ENCODE measurements around the gene L3MBTL1.
"Not testable (repeated sequence)": the region's sequence is repeated elsewhere in the genome, so short reads cannot be mapped to it uniquely, and the experiment has no call there.

L3MBTL1 gene

DNA sequence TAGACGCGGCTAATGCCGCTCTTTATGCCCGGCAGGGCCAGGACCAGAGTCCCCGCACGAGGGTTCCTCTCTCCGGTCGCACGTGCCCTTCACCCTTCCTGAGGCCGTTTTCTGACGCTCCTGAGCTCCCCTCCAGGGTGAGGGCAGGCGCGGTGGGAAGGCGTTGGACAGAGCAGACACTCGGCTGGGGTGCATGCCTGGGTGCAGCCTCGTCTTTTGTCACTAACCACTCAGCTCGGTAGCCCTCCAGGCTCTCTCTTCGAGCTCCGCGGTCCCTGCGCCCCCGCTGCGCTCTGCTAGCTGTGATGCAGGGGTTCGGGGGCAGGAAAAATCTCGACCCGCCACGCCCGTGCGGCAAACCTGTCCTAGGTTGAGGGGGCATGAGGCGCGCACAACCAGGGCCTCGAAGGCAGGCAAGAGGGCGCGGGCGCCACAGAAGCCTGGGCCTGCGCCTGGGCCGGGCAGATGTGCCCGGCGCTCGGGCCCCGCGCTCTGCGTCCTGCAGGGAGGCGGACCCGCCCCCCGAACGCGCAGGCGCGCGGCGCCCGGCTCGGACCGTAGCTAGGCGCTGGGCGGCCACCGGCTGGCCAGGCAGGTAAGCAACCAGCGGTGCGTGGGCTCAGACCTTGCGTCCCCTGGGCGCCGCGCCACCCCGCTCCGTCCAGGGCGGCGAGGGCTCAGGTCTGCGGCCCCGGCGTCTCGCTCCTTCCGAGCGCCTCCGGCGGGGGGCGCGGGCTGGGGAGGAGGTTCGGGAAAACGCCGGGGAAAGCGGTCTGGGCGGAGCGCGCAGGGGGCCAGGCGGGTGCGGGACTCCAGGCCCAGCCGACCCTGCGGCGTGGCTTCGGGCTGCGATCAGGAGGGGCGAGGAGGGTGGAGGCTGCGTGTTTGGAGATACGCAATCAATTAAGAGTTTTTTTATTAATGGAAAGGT lies at the start of gene L3MBTL1:
Gene L3MBTL1 (plus strand): TSS at position 548 of the 931 bp plus-strand sequence. CDS start 5,807 bp downstream, outside the sequence.
- peak; percentile 71 for DNase-seq

DNA sequence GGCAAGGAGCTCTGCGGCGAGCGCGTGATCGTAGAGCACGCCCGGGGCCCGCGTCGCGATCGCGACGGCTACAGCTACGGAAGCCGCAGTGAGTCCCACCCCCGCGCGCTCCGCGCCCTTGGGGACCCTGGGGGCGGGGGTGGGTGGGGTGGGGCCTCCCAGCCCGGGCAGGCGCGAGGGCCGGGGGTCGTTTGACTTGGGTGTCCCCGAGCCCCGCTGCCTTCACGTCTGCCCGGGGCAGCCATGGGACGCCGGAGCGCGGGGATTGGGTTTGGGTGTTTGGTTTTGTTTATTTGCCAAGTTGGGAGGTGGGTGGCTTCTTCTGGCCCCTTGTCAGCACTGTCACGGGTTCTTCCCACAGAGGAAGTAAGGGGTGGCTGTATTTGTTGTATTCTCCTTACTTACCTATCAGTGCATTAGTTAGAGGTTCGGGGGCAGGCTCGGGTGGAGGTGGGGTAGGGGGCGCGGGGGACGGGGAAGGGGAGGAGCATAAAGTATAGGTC lies 49.0 kb upstream of the L3MBTL1 start:
- peak; percentile 54 for DNase-seq

DNA sequence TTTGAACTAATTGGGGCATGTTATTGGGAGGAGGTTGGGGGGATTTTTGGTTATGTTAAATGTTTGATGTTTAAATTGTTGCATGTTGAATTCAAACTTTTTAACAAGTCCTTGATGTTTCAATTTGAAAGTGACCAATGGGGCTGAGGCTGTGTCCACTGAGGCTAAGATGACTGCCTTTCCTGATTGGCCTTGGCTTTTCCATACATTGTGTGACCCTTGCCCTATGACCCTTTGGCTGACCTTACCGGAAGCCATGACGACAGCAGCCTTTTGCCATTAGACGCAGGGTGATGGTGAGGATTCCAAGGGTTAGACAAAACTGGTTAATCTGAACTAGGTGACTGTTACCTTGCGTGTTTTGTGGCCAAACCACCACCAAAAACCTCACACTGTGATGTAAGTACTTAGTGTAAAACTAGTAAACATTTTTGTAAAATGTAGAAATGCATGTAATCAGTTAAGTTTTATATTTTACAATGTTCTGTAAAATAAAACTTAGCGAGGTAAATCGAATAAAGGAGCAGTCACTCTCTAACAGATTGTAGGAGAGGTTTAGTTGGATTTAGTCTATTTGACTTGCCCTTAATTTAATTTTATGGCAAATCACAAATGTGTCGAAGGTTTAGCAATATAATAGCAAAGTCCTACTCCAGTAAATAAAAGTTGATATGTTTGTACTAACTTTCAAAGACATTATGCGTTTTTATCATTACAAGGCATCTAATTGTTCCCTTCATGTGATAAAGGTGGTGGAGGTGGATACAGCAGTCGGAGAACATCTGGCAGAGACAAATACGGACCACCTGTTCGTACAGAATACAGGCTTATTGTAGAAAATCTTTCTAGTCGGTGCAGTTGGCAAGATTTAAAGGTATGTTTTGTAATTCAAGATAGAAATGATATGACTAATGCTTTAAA lies 48.2 kb upstream of the L3MBTL1 start:
- DNase-seq = no peak

DNA sequence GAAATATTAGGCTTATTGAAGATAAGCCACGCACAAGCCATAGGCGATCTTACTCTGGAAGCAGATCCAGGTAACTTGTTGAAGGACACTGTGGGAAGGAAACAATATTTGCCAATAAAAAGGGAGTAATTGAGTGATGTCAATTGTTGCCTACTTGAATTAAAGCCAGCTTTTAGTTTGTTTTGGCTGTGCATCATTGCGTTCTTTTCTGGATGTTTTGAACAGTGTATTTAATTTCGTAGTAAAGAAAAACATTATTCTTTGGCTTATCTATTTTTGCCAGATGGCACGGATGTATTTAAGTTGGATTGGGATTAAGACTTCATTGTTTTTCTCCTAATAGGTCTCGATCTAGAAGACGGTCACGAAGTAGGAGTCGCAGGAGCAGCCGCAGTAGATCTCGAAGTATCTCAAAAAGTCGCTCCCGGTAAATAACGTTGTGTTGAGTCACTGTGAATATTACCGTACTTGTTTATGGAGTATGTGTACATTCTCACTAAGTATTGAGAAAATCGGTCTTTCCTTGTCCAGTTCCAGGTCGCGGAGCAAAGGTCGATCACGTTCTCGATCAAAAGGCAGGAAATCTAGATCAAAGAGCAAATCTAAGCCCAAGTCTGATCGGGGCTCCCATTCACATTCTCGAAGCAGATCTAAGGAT lies 47.2 kb upstream of the L3MBTL1 start:
- DNase-seq = no peak

DNA sequence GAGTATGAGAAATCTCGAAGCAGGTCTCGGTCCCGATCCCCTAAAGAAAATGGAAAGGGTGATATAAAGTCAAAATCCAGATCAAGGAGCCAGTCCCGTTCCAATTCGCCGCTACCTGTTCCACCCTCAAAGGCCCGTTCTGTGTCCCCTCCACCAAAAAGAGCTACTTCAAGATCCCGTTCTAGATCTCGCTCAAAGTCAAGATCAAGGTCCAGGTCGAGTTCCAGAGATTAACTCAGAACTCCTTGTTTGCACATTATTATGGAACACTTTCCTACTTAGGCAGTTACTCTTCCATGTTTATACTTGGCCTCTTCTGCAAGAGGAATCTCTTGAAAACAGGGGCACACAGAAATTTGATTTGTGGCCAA lies 46.7 kb upstream of the L3MBTL1 start:
- DNase-seq = no peak

DNA sequence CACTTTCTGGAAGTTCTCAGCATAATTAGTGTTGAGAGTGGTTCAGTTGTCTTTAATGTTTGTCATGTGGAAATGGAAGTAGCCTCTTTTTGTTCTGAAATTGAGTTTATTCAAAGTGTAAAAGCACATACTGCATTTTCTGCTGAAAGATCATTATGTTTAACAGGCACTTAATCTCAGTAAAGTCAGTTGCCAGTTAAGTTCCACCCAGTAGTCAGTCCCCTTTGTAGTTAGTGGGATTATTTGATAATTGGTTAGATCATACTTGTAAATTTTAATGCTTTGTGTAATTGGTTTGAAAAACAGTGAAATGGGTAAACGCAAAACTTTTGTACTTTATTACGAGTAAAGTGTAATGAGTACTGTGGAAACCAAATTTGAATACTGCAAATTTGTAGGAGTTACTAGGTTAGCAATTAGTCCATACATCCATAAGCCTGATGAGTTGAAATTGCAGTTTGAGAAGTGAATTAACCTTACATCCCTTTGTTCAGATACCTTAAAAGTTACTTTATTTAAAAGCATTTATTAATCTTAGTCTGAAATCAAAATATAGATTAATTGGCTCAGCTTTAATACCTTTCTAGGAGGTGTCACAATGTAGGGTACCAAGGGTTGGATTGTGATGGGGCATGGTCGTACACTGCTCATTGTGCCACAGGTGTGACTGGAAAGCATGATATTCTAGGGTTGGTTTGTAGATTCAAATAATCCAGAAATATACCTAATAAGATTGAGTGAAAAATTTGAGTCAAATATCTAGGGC lies 45.4 kb upstream of the L3MBTL1 start:
- DNase-seq = no peak

DNA sequence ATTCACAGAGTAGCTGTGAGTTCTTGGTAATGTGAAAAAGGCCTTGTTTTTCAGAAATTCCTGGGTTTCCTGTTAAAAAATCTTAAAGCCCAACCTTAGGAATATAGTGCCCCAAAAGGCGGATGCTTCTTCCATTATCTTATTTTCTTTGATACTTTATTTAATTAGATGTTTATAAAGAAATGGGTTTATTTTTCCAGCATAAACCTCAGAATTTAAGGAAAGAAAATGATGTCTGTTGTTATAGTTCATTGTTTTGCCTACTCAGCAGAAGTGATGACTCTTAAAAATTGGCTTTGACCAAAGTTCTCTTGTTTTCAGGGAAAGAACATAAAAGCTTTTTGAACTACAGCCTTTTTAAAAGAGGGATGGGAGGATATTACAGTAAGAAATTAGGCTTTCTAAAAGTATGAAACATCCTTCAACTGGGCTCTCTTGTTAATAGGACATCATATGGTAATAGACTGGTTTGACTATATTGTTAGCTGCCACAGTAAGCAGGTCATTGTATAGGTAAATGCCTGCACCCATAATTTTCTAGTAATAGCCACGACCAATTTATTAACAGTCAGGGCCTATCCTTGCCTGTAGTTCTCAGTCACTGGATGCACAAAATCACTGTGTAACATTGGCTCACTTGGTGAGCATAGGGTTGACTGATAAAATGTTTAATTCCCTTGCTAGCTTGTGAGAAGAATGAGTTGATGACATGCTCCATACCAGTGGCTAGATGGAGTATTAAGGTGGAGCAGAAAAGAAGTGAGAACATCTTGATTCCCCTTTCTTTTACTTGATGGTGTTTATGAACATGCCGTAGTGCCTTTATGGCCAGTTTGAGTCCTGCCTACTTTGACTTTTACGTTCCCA lies 44.6 kb upstream of the L3MBTL1 start:
- DNase-seq = no peak

DNA sequence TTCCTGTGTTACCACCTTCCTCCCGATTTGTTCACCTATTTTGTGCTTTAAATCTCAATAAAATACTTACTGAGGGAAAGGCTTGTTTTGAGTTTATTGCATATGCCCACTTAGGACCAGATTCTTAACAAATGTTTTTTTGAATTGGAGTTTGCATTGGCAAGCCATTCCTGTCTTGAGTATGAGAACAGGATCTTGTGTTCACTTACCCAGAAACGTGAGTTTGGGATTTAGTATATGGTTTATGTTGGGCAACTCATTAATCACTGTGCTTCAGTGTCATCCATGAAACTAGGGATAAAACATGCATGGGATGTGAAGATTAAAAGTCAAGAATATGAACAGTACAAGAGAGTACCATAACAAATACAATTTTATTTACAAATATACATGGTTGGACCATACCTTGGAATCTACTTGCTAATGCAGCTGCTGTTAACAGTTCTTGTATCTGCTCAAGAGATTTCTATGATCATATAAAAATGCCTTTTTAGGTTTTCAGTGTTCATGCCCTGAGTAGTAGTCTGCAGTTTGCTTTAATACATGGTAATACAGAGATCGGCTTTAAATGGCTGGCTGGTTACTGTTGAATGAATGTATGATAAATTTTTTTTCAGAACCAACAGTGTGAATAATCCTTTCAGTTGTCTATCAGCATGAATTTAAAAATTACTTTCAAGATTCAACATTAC lies 43.8 kb upstream of the L3MBTL1 start:
- DNase-seq = no peak

DNA sequence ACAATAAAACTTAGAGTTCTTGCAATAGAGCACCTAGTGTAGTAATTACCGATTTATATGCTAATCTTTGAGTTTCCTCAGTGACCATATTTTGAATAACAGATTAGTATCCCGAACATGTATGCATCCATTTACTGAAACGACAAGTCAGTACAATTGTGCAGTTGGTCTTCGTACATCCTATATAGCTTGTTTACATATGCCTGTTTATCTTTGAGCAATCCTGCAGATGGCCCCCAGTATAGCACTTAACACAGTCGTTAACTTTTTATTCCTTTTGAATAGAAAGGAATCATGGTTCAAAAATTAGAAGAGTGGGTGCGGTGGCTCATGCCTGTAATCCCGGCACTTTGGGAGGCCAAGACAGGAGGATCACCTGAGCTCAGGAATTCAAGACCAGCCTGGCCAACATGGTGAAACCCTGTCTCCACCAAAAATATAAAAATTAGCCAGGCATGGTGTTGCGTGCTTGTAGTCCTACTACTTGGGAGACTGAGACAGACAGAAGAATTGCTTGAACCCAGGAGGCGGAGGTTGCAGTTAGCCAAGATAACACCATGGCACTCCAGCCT lies 43.2 kb upstream of the L3MBTL1 start:
- no peak for DNase-seq

DNA sequence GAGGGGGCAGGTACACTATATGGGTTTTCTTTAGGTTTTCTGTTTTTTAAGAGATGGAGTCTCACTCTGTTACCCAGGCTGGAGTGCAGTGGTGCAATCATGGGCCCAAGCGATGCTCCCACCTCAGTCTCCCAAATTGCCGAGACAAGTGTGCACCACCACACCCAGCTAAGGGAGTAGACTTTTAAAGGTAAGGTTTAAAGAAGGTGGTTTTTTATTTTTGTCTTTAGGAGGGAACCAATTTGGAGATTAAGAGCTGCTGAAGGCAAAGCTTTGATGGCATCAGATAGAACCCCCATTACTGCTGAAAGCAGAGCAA lies 41.9 kb upstream of the L3MBTL1 start:
- DNase-seq = no peak

DNA sequence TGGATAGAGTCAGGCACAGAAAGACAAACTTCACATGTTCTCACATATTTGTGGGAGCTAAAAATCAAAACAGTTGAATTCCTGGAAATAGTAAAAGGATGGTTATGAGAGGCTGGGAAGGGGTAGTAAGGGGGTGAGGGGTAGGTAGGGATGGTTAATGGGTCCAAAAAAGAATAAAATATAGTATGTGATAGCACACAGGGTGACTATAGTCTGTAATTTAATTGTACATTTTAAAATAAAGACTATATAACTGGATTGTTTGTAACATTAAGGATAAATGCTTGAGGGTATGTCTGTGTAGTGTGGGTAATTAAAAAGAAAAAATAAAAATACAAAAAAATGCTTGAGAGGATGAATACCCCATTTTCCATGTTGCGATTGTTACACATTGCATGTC lies 39.9 kb upstream of the L3MBTL1 start:
- no peak for DNase-seq

DNA sequence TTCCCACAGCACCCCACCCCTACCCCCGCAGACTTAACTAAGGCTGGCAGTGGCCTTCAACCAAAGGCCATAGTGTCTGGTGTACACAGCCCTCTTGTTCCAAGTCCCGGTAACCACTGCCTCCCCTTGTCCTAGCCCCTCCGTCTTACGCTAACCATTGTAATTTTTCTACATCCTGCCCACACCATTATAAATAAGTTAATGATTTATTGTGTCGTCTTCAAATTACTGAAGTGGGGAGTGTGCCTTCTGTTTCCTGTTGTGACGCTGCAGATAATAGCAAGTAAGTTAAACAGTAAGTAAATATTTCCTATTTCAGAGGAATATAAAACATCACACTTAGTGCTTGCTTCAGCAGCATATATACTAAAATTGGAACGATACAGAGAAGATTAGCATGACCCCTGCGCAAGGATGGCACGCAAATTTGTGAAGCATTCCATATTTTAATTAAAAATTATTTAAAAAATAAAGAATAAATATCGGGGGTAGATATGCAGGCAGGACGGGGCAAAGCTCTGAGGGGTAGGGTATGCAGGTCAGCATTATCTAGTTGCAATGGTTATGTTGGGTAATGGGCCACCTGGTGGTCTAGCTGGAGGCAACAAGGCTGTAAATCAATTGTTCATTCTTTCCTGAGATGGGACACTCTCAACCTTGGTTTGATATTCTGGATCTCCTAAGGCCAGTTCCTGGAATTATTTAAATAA lies 34.7 kb upstream of the L3MBTL1 start:
- DNase-seq = no peak

DNA sequence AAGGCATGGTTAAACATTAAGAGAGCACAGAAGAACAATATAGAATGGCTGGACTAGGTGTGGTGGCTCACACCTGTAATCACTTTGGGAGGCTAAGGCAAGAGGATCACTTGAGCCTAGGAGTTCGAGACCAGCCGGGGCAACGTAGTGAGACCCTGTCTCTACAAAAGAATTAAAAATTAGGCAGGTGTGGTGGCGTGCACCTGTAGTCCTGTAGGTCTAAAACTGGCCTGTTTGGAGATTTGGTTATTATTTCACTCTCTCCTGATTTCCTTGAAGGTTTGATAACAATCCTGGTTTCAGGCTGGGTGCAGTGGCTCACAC lies 34.2 kb upstream of the L3MBTL1 start:
- no peak for DNase-seq

DNA sequence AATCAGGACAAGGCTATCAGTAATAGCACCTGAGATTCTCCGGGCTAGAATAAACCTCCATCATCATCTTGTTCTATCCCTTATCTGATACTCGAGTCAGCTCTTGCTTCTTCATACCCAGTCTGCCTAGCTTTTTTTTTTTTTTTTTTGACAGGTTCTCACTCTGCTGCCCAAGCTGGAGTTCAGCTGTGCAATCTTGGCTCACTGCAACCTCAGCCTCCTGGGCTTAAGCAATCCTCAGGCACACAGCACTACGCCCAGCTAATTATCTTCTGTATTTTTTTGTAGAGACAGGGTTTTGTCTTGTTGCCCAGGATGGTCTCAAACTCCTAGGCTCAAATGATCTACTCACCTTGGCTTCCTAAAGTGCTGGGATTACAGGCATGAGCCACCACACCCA lies 30.3 kb upstream of the L3MBTL1 start:
- DNase-seq = no peak

DNA sequence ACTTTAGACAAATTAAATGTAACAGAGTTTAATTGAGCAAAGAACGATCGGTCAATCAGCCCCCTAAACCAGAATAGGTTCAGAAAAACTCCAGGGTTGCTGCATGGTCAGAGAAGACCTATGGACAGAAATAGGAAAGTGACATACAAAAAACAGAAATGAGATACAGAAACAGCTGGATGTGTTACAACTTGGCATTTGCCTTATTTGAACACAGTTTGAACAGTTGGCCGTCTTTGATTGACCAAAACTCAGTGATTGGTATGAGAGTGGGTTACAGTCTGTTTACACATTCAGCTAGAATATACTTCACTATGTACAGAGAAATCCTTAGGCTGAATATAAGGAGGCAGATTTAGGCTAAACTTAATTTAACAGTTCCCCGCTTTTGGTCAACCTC lies 29.9 kb upstream of the L3MBTL1 start:
- no peak for DNase-seq

DNA sequence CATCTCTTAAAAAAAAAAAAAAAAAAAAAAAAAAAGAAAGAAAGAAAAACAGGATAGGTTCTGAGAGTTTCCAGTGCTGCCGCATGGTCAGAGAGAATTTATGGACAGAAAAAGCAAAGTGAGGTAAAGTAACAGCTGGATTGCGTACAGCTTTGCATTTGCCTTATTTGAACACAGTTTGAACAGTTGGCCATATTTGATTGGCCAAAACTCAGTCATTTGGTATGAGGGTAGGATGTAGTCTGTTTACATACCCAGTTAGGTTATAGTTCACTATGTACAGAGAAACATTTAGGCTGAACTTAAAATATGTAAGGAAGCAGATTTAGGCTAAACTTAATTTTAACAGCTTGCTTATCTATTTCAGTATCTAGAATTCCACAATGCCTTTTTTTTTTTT lies 17.5 kb upstream of the L3MBTL1 start:
- no peak for DNase-seq

DNA sequence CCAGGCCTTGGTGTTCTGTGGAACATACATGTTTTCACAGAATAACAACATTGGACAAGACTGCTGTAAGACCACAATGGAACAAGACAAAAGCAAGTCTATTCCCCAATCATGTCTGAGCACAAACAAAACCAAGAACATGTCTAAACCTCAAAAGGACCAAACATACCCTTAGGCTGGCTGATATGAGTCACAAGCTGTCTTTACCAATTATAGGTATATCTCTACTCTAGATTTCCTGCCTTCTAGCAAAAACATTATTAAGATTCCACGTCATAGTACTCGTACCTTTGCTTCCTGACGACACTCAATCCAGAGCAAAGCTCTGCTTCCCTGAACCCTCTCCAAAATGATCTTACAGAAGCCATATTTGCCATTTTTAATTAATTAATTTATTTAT lies 15.4 kb upstream of the L3MBTL1 start:
- DNase-seq = no peak

DNA sequence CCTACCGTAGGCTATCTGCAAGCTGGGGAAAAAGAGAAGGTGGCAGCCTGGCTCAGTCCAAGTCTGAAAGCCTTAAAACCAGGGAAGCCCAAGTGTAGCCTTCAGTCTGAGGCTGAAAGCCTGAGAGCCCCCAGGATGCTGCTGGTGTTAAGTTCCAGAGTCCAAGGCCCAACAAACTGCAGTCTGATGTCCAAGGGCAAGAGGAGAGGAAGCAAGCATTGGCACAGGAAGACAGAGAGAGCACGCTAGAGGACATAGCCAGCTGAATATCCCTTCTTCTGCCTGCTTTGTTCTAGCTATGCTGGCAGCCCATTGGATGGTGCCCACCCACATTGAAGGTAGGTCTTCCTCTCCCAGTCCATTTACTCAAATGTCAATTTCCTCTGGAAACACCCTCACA lies 12.1 kb upstream of the L3MBTL1 start:
- no peak for DNase-seq

DNA sequence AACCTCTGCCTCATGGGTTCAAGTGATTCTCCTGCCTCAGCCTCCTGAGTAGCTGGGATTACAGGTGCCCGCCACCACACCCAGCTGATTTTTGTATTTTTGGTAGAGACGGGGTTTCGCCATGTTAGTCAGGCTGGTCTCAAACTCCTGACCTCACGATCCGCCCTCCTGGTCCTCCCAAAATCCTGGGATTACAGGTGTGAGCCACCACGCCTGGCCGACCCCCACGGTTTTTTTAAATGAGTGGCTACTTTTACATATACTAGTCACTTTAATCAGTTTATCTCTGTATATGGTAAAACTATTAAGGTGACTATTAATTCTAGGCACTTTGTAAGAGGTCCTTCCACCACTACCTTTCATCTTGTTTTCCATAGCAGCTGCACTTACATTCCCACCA lies 5.5 kb upstream of the L3MBTL1 start:
- DNase-seq = not testable (repeated sequence)

DNA sequence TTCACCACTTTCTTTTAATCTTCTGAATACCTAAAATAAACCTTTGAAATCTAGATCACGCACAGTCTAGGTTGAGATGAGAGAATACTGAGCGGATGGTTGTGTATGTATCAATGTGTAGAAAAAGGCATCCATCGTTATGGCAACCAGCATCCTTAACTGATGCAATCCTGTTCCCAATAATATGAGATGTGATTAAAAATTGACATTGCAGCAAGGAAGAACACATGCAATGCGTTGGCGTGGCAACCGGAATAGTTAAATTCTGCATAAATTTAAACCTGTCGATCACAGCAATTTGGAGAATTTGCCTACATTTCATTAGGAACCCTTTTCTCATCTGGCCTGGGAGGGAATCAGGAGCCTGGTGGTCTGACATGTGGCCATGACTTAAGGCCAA lies 1.3 kb upstream of the L3MBTL1 start:
- no peak for DNase-seq
